ENCODE data around the gene SP3.

- TF ChIP-seq CTCF (IDR thresholded peaks at IDR 0.05) = no peak
- TF ChIP-seq POLR2AphosphoS5 (IDR thresholded peaks at IDR 0.05) = no peak
- no peak for TF ChIP-seq EP300 (IDR thresholded peaks at IDR 0.05; ENCODE audit: low read depth)
Measured at GRCh38 chr2:173931751-173932150, 33.4 kb downstream of the SP3 start.

All from transverse colon (tissue), 4 donors.